Bronchial epithelial cell (primary cell): Measurements from ENCODE around the gene NBAS. TPM values are rescaled to one million over a fixed set of nuclear protein-coding genes. Genes with fewer than 3 reads are reported as not detected.

Source experiments
- DNase-seq: peaks from one replicate; pipeline ENCODE4 v3.0.0-alpha.2; 2010; ENCODE audit warnings: low read depth
- FAIRE-seq: peaks from 2 replicates; lab custom pipeline; 2011; peaks lifted over from hg19 to GRCh38; lab: Jason Lieb, UNC
- H3K27me3 ChIP-seq: 2 replicates; pipeline ENCODE4 v1.5.1; 2011; ENCODE audit warnings: low read length; ENCODE audit not compliant: control insufficient read depth, insufficient read depth
- H3K36me3 ChIP-seq: 2 replicates; pipeline ENCODE4 v1.5.1; 2011; ENCODE audit warnings: low read length; ENCODE audit not compliant: control insufficient read depth, insufficient read depth
- H3K4me3 ChIP-seq: 2 replicates; pipeline ENCODE4 v1.5.1; 2011; ENCODE audit warnings: mild to moderate bottlenecking, low read depth, low read length, control low read depth
- CTCF ChIP-seq: IDR thresholded peaks from 2 replicates; pipeline ENCODE4 v1.5.1; 2011; ENCODE audit warnings: mild to moderate bottlenecking, moderate library complexity, low read length, control low read depth, inconsistent platforms; ENCODE audit not compliant: insufficient read depth, severe bottlenecking
- total RNA-seq: library from RNA; depleted of rRNA; stranded (reverse); fragments of >200 nt; gene quantifications from 2 replicates; pipeline ENCODE4 v1.2.1, GENCODE V29; 2014

NBAS gene
- total RNA-seq, 1 donor from 2014 or later: 78.2 TPM

- H3K4me3 ChIP-seq: no peak overlapping the region
- H3K27me3 ChIP-seq: no peaks in the 10 kb centered on the region
- DNase-seq (no peak), FAIRE-seq (no peak)
- H3K36me3 ChIP-seq: no peaks in the 10 kb centered on the region
- TF ChIP-seq CTCF: no peak
Measured at GRCh38 chr2:15498554-15498953, 62.6 kb downstream of the NBAS start.

- no peak overlapping the region for H3K4me3 ChIP-seq
- H3K27me3 ChIP-seq: no peaks in the 10 kb centered on the region
- FAIRE-seq (no peak), DNase-seq (peak; percentile 5)
- no peaks in the 10 kb centered on the region for H3K36me3 ChIP-seq
- TF ChIP-seq CTCF: no peak
Measured at GRCh38 chr2:15494877-15495276, 66.3 kb downstream of the NBAS start.

GRCh38 chr2:15492773-15493325 lies 68.3 kb downstream of the NBAS start:
- H3K36me3 ChIP-seq: no peaks in the 10 kb centered on the region
- no peaks in the 10 kb centered on the region for H3K27me3 ChIP-seq
- DNase-seq (no peak), FAIRE-seq (no peak)
- no peak for TF ChIP-seq CTCF
- H3K4me3 ChIP-seq: no peak overlapping the region

GRCh38 chr2:15486770-15487169 lies 74.4 kb downstream of the NBAS start:
- no peak for FAIRE-seq

GRCh38 chr2:15485949-15486348 lies 75.2 kb downstream of the NBAS start:
- H3K4me3 ChIP-seq: no peak overlapping the region
- no peaks in the 10 kb centered on the region for H3K27me3 ChIP-seq
- peaks cover 2% of the 10 kb centered on the region for H3K36me3 ChIP-seq
- no peak for FAIRE-seq
- no peak for DNase-seq
- no peak for TF ChIP-seq CTCF

More at GRCh38 chr2:15486770-15487169, 74.4 kb downstream of the NBAS start:
- Histone ChIP-seq H3K27me3 (no peaks in the 10 kb centered on the region), H3K36me3 (peaks cover 2% of the 10 kb centered on the region), H3K4me3 (no peak overlapping the region)
- no peak for TF ChIP-seq CTCF
- no peak for DNase-seq

GRCh38 chr2:15481000-15481399 lies 80.1 kb downstream of the NBAS start:
- Histone ChIP-seq H3K36me3 (no peaks in the 10 kb centered on the region), H3K27me3 (no peaks in the 10 kb centered on the region), H3K4me3 (no peak overlapping the region)
- FAIRE-seq (no peak), DNase-seq (no peak)
- no peak for TF ChIP-seq CTCF
